ENCODE results near the gene PTGR2. TPM values are rescaled to one million over a fixed set of nuclear protein-coding genes. Genes with fewer than 3 reads are reported as not detected.
A peak's percentile ranks its signal among the peaks of the same experiment; 100 is the strongest.
"Not testable (repeated sequence)": the region's sequence is repeated elsewhere in the genome, so short reads cannot be mapped to it uniquely, and the experiment has no call there.

Gene PTGR2
- total RNA-seq, 1 donor from 2014 or later, result 2.0 TPM

GRCh38 chr14:73887694-73888459, 36.2 kb downstream of the PTGR2 start:
- DNase-seq, result peak; percentile 14

GRCh38 chr14:73888460-73888725, 36.8 kb downstream of the PTGR2 start:
- DNase-seq, result peak; percentile 21

- DNase-seq, result no peak
These were observed 37.3 kb downstream of the PTGR2 start for GRCh38 chr14:73888971-73889370.

GRCh38 chr14:73889376-73889775, 37.7 kb downstream of the PTGR2 start:
- no peak for DNase-seq

GRCh38 chr14:73894180-73894687, 42.6 kb downstream of the PTGR2 start:
- DNase-seq, result not testable (repeated sequence)

- DNase-seq, result no peak
These were observed 44.3 kb downstream of the PTGR2 start for GRCh38 chr14:73895939-73896338.

GRCh38 chr14:73896521-73896920, 44.9 kb downstream of the PTGR2 start:
- peak; percentile 41 for DNase-seq

GRCh38 chr14:73903028-73903427, 51.4 kb downstream of the PTGR2 start:
- no peak for DNase-seq

GRCh38 chr14:73909681-73910080, 58.0 kb downstream of the PTGR2 start:
- no peak for DNase-seq

- no peak for DNase-seq
These were observed 61.6 kb downstream of the PTGR2 start for GRCh38 chr14:73913256-73913655.

GRCh38 chr14:73916324-73916723, 64.7 kb downstream of the PTGR2 start:
- DNase-seq, result no peak

GRCh38 chr14:73919457-73919856, 67.8 kb downstream of the PTGR2 start:
- DNase-seq, result not testable (repeated sequence)

- no peak for DNase-seq
These were observed 72.7 kb downstream of the PTGR2 start for GRCh38 chr14:73924337-73924736.

Other genes with a start within 250 kb of the PTGR2 start
- gene ACOT6, start 239.3 kb upstream of the PTGR2 start, total RNA-seq, result not detected in 2 replicates
- gene DNAL1, start 206.8 kb upstream of the PTGR2 start, total RNA-seq, result 6.5 and 10.7 TPM in 2 replicates
- gene PNMA1, start 137.4 kb upstream of the PTGR2 start, total RNA-seq, result 15.7 and 38.0 TPM in 2 replicates
- gene ZNF410, start 35.0 kb downstream of the PTGR2 start, total RNA-seq, result 60.1 and 71.6 TPM in 2 replicates
- 3.2 and 3.4 TPM in 2 replicates for gene FAM161B, start 98.3 kb downstream of the PTGR2 start, total RNA-seq
- 20.2 and 28.8 TPM in 2 replicates for gene COQ6, start 98.5 kb downstream of the PTGR2 start, total RNA-seq
- 9.9 and 14.8 TPM in 2 replicates for gene ENTPD5, start 167.5 kb downstream of the PTGR2 start, total RNA-seq
- 1.3 and 2.6 TPM in 2 replicates for gene BBOF1, start 167.5 kb downstream of the PTGR2 start, total RNA-seq
- gene ALDH6A1, start 232.6 kb downstream of the PTGR2 start, total RNA-seq, result 27.9 and 35.0 TPM in 2 replicates
- gene LIN52, start 233.1 kb downstream of the PTGR2 start, total RNA-seq, result 8.5 and 9.6 TPM in 2 replicates

All from dermis blood vessel endothelial cell (primary cell).